ENCODE measurements around the gene INPP5A.

The INPP5A gene

DNA sequence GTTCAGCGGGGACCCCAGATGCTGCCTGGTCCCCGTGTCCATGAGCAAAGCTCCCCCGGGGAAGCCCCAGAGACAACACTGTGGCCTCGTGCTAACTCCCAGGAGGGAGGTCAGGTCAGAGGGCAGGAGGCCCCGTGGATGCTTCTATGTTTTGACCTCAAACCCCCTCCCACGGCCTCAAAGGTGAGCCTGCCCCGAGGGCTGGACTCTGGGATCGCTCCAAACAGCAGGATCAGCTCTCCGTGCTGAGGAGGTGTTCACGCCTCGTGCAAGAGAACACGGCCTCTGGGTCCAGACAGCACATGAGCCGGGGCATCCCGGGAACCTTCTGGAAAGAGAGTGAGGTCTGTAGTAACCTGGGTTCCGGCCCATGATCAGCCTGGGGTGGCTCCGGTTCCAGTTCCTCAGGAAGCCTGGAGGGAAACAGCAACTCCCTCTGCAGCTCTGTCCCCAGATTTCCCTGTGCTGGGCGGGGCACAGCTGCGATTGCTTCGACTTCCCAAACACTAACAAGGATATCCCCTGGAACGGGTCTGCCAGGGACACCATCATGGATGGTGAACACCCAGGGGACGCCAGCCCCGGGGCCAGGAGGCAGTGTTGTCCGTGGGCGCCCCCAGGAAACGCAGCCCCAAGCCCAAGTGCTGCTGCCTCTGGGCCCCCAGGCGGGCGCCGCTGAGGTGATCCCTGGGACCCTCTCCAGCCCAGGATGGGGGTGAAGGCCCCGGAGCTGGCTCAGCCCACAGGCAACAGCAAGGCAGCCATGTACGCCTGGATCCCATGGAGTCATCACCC lies 18.0 kb upstream of the INPP5A start:
- DNase-seq (ENCODE audit: low read depth) = no peak

DNA sequence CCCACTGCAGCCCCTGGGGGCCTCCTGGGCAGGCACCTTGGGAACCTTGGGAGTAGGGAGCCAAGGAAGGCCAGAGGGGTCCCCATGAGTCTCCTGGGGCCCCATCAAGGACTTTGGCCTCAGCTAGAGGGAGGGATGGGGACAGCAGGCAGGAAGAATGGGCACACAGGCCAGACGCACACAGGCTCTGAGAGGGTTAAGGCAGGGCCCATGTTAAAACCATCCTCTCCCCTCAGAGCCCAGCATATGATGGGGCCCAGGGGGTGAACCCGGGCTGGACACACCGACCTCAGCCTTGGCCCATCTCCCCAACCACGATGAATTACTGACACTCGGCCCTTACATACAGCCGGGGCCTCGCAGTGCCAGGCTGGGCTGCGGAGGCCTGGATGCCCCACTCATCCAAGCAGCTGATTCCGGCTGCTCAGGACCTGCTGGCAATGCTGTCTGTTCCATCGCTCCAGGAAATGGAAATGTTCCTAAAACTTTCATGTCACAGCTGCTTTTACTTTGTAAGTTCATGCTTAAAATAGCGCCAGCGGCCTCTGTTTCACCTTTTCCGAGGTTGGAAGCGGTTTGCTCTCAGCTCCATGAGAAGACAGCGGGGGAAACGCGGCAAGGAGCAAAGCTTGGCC lies 17.3 kb upstream of the INPP5A start:
- DNase-seq (ENCODE audit: low read depth) = no peak

DNA sequence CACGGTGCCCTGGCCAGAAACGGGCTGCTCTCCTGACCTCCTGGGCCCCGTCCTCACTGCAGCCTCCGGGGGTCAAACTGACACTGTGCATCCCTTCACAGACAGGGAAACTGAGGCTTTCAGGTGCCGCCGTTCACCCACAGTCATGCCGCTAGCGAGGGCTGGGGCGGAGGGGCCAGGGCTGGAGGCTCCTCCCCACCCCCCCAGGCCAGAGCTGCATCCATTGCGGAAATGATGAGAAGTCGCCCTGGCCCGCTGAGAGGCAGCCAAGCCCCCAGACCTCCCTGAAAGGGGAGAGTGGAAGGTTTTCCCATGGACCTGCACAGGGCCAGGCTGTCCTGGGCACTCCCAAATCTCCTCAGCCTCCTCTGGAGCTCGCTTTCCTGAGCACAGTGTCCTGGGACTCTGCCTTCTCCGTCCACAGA lies 16.5 kb upstream of the INPP5A start:
- no peak for DNase-seq (ENCODE audit: low read depth)

DNA sequence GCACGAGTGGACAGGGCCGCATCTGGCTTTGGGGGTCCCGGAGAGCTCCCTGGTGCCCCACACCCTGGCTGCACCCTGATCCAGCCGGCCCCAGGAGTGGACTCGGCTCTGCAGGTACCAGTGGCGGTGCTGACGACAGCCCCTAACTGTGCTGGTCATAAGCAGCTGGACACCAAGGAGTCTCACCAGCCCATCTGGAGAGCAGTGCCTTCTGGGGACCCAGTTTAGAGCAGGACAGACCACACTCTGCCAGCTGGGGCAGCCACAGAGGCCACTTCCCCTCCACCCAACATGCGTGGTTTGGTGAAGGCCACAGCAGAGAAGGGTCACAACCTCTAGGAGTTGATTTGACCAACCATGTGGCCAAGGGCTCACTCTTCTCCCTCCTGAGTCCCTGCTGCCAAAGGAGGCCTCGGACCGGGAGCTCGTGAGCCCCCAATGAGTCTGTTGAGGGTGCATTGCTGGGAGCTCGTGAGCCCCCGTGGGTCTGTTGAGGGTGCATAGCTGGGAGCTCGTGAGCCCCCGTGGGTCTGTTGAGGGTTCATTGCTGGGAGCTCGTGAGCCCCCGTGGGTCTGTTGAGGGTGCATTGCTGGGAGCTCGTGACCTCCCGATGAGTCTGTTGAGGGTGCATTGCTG lies 16.0 kb upstream of the INPP5A start:
- no peak for DNase-seq (ENCODE audit: low read depth)

- DNase-seq (ENCODE audit: low read depth) = no peak
These were observed 14.8 kb upstream of the INPP5A start for GRCh38 chr10:132522521-132523411.

DNA sequence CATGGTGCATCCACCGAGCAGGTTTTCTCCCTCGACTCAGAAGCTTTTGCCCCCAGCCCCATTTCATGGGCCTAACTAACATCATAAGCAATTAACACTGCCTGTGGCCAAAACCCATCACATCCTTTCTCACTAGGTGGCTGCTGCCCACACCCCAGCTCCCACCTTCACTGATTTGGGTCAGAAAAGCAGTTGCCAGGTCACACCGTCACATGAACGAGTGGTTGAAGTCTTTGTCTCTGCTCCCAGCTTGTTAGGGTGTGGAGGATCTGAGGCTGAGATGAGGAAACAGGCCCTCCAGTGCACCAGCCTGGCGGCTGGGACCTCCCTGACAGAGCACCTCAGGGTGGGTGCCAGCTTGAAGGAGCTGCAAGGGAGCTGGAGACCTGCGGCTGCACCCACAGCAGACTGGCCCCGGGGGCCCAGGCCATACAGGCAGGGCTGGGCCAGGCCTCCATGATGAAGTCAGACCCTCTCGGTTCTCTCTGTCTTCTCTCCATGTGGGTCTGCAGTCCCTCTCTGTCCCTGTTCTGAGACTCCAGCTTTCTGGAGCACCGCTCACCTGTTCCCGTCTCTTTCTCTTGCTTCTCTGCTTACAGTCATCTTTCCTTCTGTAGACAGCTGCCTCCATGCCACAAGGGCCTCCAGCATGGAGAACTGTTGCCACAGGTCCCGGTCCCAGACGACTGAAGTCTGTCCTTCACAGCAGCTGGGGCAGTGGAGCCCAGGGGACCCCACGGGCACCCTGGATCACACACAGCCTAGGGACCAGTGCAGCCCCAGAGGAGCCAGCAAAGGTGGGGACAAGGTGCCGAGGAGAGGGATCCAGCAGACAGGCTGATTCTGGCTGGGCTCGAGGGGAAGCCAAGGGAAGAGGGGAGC lies 13.8 kb upstream of the INPP5A start:
- DNase-seq (ENCODE audit: low read depth) = no peak

- no peak for DNase-seq (ENCODE audit: low read depth)
These were observed 12.9 kb upstream of the INPP5A start for GRCh38 chr10:132524443-132525285.

- DNase-seq (ENCODE audit: low read depth) = no peak
These were observed 10.9 kb upstream of the INPP5A start for GRCh38 chr10:132526676-132527075.

DNA sequence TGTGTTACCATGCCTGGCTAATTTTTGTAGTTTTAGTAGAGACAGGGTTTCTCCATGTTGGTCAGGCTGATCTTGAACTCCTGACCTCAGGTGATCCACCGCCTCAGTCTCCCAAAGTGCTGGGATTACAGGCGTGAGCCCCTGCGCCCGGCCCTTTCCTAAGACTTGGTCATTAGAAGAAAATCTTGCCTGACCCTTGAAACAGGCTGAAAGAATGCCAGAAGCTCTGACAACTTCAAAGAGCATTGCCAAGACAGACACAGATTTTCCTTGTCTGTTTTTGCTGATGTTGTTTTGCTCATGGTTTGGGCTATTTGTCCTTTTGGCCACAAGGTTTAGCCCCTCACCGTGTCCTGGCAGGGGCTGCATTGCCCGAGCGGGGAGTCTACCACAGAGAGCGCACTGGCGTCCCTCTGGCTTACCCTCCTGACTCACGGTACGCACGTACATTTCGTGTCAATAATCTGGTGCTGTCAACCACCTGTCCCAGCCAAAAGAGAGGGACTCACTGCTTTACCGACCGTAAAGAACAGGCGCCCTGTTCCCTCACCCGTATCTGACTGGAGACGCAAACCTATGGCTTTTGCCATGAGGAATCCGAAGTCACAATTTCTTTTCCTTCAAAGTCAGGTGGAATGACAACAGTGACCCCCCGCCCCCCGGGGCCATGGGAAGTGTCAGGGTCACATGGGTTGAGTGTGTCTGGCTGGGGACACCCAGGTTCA lies 10.1 kb upstream of the INPP5A start:
- no peak for DNase-seq (ENCODE audit: low read depth)

- no peak for DNase-seq (ENCODE audit: low read depth)
These were observed 9.4 kb upstream of the INPP5A start for GRCh38 chr10:132528064-132528691.

DNA sequence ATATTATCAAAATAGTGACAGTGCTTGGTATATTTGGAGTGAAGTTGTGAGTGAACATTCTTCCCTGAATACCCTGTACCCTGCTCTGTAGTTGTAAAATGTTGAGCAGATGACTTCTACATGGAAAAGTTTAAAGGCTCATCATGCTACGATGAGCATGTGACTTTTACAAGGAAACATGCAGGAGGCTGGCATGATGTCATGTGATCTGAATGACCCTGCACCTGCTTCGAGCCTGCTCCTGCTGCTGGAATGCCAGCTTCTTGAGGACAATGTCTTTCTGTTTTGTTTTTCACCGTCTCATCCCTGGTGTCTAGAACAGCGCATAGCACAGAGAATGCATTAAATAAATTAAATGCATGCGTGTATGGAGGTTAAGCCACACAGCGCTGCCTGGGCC lies 5.4 kb upstream of the INPP5A start:
- no peak for DNase-seq (ENCODE audit: low read depth)

- no peak for DNase-seq (ENCODE audit: low read depth)
These were observed 4.6 kb upstream of the INPP5A start for GRCh38 chr10:132532749-132533560.

DNA sequence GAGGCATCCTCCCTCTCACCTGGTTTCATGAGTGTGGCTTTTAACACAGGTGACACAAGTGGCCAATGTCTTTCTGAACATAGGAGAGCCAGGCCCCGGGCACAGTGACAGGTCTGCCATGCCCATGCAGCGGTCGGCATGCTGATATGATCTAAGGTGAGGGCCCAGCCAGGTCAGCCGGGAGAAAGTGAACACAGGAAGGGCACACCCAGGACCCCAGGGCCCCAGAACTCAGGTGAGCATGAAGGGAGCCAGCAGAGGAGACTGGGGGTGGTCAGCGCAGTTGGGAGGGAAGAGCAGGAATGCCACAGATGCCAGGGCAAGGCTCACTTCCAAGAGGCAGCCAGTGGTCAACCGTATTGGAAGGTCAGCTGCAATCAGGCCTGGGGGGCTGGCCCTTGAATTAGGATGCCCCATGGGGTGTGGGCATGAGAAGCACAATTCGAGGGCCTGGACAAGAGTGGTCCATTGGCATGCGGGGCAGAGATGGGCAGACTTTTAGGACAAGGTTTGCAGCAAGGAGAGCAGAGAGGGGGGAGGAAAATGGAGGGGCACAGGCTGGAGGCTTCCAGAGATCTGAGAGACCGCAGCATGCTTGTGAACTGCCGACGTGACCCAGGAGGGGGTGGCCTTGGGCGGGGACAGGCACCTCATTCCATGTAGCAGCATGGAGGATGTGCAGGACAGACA lies 3.9 kb upstream of the INPP5A start:
- DNase-seq (ENCODE audit: low read depth) = no peak

DNA sequence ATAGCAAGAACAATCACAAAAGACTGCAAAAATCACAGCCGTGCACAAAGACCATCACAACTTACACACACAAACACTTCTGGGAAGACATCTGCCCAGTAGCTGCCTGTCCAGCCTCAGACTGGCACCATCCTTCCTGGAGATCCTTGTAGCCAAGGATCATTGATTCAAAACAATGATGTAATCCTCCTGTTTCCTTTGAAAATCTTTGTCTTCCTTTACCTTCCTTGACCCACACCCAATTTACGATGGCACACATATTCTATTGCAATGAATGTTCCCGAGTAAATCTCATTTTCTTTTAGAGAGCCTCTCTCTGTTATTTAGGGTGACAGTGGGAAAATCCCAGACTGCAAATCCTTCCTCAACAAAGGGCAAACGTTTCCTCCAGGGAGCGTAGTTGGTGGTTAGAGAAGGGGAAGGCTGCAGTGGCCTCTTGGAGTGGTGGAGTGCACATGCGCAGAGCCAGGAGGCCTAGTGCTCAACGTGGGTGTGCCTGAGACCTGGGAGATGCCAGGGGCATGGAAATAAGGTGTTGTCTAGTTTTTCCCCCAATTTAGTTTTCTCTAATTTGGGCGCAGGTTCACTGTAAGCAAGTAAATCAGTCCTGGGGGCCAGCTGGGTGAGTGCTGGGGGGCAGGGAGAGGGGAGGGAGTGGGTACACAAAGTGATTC lies 3.1 kb upstream of the INPP5A start:
- DNase-seq (ENCODE audit: low read depth) = no peak

DNA sequence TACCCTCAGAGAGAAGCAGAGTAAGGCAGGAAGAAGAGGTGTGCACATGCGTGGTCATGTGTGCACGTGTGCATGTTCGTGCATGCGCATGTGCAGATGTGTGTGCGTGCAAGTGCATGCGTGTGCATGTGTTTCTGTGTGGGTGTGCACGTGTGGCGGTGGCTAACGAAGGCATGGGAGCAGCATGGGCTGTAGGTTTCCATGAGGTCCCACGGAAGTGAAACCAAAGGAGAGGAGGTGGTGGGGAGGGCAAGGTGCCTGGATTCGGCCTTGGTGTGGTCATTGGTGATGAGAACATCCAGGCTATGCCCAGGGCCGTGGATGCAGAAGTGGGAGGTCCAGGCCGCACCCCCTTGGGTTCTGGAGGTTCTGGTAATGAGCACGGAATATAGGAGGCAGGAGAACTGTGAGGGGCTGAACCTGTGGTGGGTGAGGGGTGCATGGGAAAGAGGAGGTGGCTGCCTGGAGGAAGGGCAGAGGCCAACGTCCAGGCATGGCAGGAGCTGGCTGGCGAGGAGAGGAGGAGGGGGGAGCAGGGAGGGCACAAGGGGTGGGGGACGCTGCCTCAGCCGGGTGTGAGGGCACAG lies 2.4 kb upstream of the INPP5A start:
- DNase-seq (ENCODE audit: low read depth) = no peak

DNA sequence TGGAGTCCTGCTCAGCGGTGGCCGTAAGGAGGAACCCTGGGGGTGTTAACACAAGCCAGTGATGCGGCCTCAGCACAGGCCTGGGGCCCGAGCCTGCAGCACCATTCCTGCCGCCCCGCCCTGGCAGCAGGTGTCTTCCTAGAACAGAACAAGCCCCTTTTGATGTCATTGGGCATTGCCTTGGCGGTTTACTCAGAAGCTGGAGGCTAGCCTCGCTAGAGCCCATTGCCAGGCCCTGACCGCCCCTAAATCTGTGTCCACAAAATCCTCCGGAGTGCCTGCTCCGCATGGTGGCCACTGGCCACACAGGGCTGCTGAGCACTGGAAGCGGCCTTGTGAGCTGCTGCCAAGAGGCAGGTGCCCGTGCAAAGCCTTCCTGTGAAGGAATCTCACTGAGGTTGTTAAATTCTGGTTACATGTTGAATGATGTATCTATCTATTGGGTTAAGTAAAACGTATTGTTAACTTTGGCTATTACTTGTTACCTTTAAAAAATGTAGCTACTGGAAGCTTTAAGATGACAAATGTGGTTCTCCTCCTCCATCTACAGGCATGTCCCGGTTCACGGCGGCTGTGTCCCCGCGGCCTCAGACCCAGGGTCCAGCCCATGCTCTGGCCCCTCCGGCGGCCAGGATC lies 1.2 kb upstream of the INPP5A start:
- DNase-seq (ENCODE audit: low read depth) = no peak

All from stimulated activated CD8-positive, alpha-beta memory T cell treated with anti-CD3 and anti-CD28 coated beads, Interleukin-15, amount 100 ng/mL, for 24 hours (primary cell).